OCI-LY3 (cell line): ENCODE data around the gene CAMTA2.

ENCODE experiments used
- EZH2phosphoT487 ChIP-seq: fragments of 200-600 bp; shearing (Covaris generic); IDR thresholded peaks from 2 replicates; pipeline ENCODE4 v1.6.1; 2018; ENCODE audit warnings: antibody characterized with exemption, mixed run types, low read depth
- TF ChIP-seq, protein P1 (sequence below): fragments of 200-600, 300-600 bp; sonication (generic); IDR thresholded peaks from 2 replicates; pipeline ENCODE4 v1.5.1; 2014; ENCODE audit warnings: antibody characterized with exemption, low read length, low read depth

DNA sequence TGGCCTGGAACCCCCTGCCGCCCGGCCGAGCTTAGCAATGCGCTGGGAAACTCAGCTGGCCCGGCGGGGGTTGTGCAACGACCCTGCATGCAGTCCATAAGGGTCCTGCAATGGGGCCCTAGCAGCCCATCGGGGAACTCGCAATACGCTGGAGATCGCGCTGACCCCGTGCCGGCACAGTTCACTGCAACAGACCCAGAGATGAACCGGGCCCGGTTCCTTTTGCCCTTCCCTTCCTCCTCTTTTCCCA is 48.0 kb downstream of the CAMTA2 start:
- TF ChIP-seq, protein P1, sequence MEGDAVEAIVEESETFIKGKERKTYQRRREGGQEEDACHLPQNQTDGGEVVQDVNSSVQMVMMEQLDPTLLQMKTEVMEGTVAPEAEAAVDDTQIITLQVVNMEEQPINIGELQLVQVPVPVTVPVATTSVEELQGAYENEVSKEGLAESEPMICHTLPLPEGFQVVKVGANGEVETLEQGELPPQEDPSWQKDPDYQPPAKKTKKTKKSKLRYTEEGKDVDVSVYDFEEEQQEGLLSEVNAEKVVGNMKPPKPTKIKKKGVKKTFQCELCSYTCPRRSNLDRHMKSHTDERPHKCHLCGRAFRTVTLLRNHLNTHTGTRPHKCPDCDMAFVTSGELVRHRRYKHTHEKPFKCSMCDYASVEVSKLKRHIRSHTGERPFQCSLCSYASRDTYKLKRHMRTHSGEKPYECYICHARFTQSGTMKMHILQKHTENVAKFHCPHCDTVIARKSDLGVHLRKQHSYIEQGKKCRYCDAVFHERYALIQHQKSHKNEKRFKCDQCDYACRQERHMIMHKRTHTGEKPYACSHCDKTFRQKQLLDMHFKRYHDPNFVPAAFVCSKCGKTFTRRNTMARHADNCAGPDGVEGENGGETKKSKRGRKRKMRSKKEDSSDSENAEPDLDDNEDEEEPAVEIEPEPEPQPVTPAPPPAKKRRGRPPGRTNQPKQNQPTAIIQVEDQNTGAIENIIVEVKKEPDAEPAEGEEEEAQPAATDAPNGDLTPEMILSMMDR, result no peak
- no peak for TF ChIP-seq EZH2phosphoT487
